WERI-Rb-1 (cell line): ENCODE data around the gene LIPE.

ENCODE experiments used
- DNase-seq: peaks from one replicate; pipeline ENCODE4 v3.0.0-alpha.2; 2020
- H3K27ac ChIP-seq: fragments of 250-450 bp; sonication (Bioruptor Pico); 2 replicates; pipeline ENCODE4 v1.5.1; 2020; ENCODE audit warnings: mild to moderate bottlenecking, moderate library complexity
- H3K27me3 ChIP-seq: fragments of 250-450 bp; sonication (Bioruptor Pico); 2 replicates; pipeline ENCODE4 v1.5.1; 2021; ENCODE audit warnings: mild to moderate bottlenecking, low read depth, moderate library complexity; ENCODE audit not compliant: insufficient read depth, severe bottlenecking
- H3K36me3 ChIP-seq: fragments of 250-450 bp; sonication (Bioruptor Pico); 2 replicates; pipeline ENCODE4 v1.5.1; 2020; ENCODE audit warnings: mild to moderate bottlenecking, moderate library complexity
- H3K4me3 ChIP-seq: 2 replicates; pipeline ENCODE4 v1.5.1; 2011; ENCODE audit warnings: low read depth, mild to moderate bottlenecking, control low read depth, low read length
- H3K9me3 ChIP-seq: fragments of 250-450 bp; sonication (Bioruptor Pico); 2 replicates; pipeline ENCODE4 v1.5.1; 2021; ENCODE audit warnings: mild to moderate bottlenecking, moderate library complexity; ENCODE audit not compliant: severe bottlenecking
- CTCF ChIP-seq: IDR thresholded peaks from 2 replicates; pipeline ENCODE4 v1.5.1; 2011; ENCODE audit warnings: low read depth, mild to moderate bottlenecking, control low read depth, inconsistent platforms, low read length

LIPE gene

GRCh38 chr19:42402376-42403116 lies 24.6 kb downstream of the LIPE start:
- peak overlapping the region; percentile 49 for H3K4me3 ChIP-seq
- H3K27ac ChIP-seq = peak overlapping the region; percentile 61
- no peaks in the 10 kb centered on the region for H3K36me3 ChIP-seq
- H3K27me3 ChIP-seq = no peaks in the 10 kb centered on the region
- no peak for DNase-seq
- TF ChIP-seq CTCF = no peak
- H3K9me3 ChIP-seq = no peaks in the 10 kb centered on the region

- H3K9me3 ChIP-seq = no peaks in the 10 kb centered on the region
- H3K27ac ChIP-seq = peak overlapping the region; percentile 61
- H3K27me3 ChIP-seq = no peaks in the 10 kb centered on the region
- peak; percentile 53 for TF ChIP-seq CTCF
- peak; percentile 83 for DNase-seq
- H3K36me3 ChIP-seq = no peaks in the 10 kb centered on the region
- peak overlapping the region; percentile 49 for H3K4me3 ChIP-seq
Measured at GRCh38 chr19:42401365-42402303, 25.6 kb downstream of the LIPE start.

GRCh38 chr19:42400404-42400803 lies 26.8 kb downstream of the LIPE start:
- no peak for DNase-seq
- no peak overlapping the region for H3K27ac ChIP-seq

DNA sequence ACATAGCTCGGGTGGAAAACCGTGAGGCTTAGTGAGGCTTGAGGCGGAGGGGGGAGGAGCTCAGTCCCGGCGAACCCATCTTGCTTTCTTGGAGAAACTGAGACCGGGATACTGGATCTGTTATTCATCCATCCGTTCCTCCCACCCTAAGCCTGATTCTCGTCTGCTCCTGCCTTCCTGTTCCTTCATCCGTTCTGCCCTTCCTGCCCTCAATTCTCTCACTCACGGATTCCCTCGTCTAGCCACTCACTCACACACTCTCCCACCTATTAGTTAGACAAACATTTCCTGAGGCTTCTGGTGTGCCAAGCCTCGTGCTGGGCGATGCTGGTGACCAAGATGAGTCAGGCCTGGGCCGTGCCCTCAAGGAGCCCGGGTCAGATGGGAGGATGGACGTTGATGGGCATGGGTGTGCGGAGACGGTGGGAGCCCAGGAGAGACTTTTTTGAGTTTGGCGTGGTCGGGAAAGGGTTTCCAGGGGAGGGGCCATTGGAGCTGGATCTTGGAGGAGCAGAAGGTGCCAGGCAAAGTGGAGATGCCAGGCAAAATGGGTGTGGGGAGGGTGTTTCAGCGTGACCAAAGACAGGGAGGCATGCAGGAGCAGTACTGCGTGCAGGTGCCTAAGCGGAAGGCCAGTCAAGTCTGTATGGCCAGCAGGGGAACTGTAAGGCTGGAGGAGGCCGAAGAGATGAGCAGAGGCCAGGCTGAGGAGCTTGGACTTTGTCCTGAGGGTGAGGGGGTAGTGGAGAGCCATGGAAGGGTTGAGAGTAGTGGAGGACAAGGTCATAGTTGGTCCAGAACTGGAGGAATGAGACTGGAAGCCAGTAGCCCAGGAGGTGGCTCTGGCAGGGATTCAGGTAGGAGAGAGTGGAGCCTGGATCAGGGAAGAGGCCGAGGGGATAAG lies 29.7 kb downstream of the LIPE start:
- Histone ChIP-seq H3K4me3 (peak overlapping the region; percentile 88), H3K9me3 (no peaks in the 10 kb centered on the region), H3K27ac (peak overlapping the region; percentile 62), H3K36me3 (no peaks in the 10 kb centered on the region), H3K27me3 (no peaks in the 10 kb centered on the region)
- DNase-seq = no peak
- TF ChIP-seq CTCF = no peak

More at GRCh38 chr19:42400404-42400803, 26.8 kb downstream of the LIPE start:
- Histone ChIP-seq H3K36me3 (no peaks in the 10 kb centered on the region), H3K9me3 (no peaks in the 10 kb centered on the region), H3K27me3 (no peaks in the 10 kb centered on the region), H3K4me3 (no peak overlapping the region)
- no peak for TF ChIP-seq CTCF
